Measurements from ENCODE around the gene ASTL. TPM values are rescaled to one million over a fixed set of nuclear protein-coding genes. Genes with fewer than 3 reads are reported as not detected.

ASTL gene
- total and polyA plus RNA-seq, 9 donors, result 0.09 to 0.24 (median 0.18) TPM; not detected in 5

DNA sequence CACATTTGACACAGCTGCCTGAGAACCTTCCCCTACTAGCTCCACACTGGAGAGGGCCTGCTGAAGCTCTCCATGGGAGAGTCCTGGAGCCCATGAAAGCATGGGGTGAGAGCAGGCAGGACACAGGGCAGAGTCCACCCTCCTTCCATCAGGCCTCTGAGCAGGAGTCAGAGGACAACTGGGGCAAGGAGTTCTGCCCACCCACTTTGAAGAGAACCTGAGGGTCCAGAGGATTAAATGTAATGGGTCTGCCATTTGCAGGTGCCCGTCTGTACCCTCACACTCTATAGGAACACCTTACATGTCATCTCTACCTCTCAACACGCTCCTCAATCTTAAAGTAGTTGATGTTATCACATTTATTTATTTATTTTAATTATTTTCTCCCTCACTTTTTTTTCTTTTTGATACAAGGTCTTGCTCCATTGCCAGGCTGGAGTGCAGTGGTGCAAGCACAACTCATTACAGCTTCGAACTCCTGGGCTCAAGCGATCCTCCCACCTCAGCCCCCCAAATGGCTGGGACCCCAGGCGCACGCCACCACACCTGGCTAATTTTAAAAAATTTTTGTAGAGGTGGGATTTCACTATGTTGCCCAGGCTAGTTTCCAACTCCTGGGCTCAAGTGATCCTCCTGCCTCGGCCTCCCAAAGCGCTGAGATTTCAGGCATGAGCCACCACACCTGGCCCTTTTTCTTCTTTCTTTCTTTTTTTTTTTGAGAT, 32.1 kb downstream of the ASTL start:
- no peaks in the 10 kb centered on the region for H3K27me3 ChIP-seq (ENCODE audit: control insufficient read depth, insufficient read depth, low read length)
- 100% methylated on average over 2 of the region's 8 CpGs for WGBS (ENCODE audit: insufficient coverage)
- peaks cover 40% of the 10 kb centered on the region for H3K4me1 ChIP-seq (ENCODE audit: control insufficient read depth, insufficient read depth, low read length)
- H3K4me3 ChIP-seq (ENCODE audit: low read length), result no peak overlapping the region
- no peak for DNase-seq
- H3K9me3 ChIP-seq (replicated peaks; ENCODE audit: control insufficient read depth, low read depth, low read length), result peaks cover 14% of the 10 kb centered on the region
- no peak overlapping the region for H3K27ac ChIP-seq (ENCODE audit: low read length)
- no peaks in the 10 kb centered on the region for H3K36me3 ChIP-seq (ENCODE audit: control insufficient read depth, insufficient read depth, low read length)

DNA sequence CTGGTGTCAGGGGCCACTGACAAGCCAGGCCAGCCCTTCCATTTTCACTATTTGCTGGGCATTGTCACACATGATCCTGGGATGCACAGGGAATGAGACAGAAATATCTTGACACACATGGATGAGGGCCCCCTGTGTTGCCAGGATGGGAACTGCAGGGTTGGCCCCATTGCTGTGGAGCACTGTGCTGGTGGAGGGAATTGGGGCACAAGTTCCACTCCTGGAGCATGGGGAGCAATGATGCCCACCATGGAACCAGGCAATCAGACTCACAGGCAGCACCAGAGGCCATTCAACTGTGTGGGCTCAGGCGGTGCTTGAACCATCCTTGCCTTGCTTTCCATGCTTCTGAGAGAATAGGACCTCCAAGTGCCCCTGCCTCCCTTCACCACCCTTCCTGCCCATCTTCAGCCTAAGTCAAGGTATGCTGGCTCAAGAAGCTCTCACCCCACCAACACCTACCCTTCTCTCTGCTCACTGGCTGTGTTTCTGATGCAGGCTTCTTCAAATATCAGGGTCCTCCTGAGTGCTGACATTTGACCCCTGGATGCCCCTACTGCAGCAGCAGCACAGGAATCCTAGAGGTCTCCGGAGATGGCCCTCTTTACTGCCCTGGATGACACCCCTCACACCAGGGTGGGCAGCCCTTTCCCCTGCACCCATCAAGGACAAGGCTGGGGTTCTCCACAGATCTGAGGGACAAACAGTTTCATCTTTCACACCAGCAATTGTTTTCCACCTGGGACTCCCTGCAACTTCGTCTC, 33.0 kb downstream of the ASTL start:
- Histone ChIP-seq H3K9me3 (replicated peaks; ENCODE audit: control insufficient read depth, low read depth, low read length) (peaks cover 14% of the 10 kb centered on the region), H3K36me3 (ENCODE audit: control insufficient read depth, insufficient read depth, low read length) (no peaks in the 10 kb centered on the region), H3K4me1 (ENCODE audit: control insufficient read depth, insufficient read depth, low read length) (peaks cover 40% of the 10 kb centered on the region), H3K27me3 (ENCODE audit: control insufficient read depth, insufficient read depth, low read length) (no peaks in the 10 kb centered on the region), H3K4me3 (ENCODE audit: low read length) (no peak overlapping the region), H3K27ac (ENCODE audit: low read length) (no peak overlapping the region)
- WGBS (ENCODE audit: insufficient coverage), result 91% methylated on average over 3 of the region's 3 CpGs
- DNase-seq, result no peak

- DNase-seq, result no peak
- Histone ChIP-seq H3K4me1 (ENCODE audit: control insufficient read depth, insufficient read depth, low read length) (peaks cover 37% of the 10 kb centered on the region), H3K27ac (ENCODE audit: low read length) (no peak overlapping the region)
These were observed 33.8 kb downstream of the ASTL start for GRCh38 chr2:96104487-96104861.

GRCh38 chr2:96103761-96104486, 34.4 kb downstream of the ASTL start:
- no peaks in the 10 kb centered on the region for H3K27me3 ChIP-seq (ENCODE audit: control insufficient read depth, insufficient read depth, low read length)
- H3K9me3 ChIP-seq (replicated peaks; ENCODE audit: control insufficient read depth, low read depth, low read length), result peaks cover 14% of the 10 kb centered on the region
- H3K4me3 ChIP-seq (ENCODE audit: low read length), result no peak overlapping the region
- peaks cover 35% of the 10 kb centered on the region for H3K4me1 ChIP-seq (ENCODE audit: control insufficient read depth, insufficient read depth, low read length)
- 2% methylated on average over 4 of the region's 6 CpGs for WGBS (ENCODE audit: insufficient coverage)
- no peak overlapping the region for H3K27ac ChIP-seq (ENCODE audit: low read length)
- no peak for DNase-seq
- no peaks in the 10 kb centered on the region for H3K36me3 ChIP-seq (ENCODE audit: control insufficient read depth, insufficient read depth, low read length)

More at GRCh38 chr2:96104487-96104861, 33.8 kb downstream of the ASTL start:
- H3K4me3 ChIP-seq (ENCODE audit: low read length), result no peak overlapping the region
- WGBS (ENCODE audit: insufficient coverage), result 88% methylated on average over 6 of the region's 6 CpGs
- H3K27me3 ChIP-seq (ENCODE audit: control insufficient read depth, insufficient read depth, low read length), result no peaks in the 10 kb centered on the region
- no peaks in the 10 kb centered on the region for H3K36me3 ChIP-seq (ENCODE audit: control insufficient read depth, insufficient read depth, low read length)
- H3K9me3 ChIP-seq (replicated peaks; ENCODE audit: control insufficient read depth, low read depth, low read length), result peaks cover 14% of the 10 kb centered on the region

- H3K27ac ChIP-seq (ENCODE audit: low read length), result no peak overlapping the region
- peaks cover 32% of the 10 kb centered on the region for H3K4me1 ChIP-seq (ENCODE audit: control insufficient read depth, insufficient read depth, low read length)
- no peaks in the 10 kb centered on the region for H3K27me3 ChIP-seq (ENCODE audit: control insufficient read depth, insufficient read depth, low read length)
- H3K36me3 ChIP-seq (ENCODE audit: control insufficient read depth, insufficient read depth, low read length), result no peaks in the 10 kb centered on the region
- 72% methylated on average over 4 of the region's 8 CpGs for WGBS (ENCODE audit: insufficient coverage)
- no peak overlapping the region for H3K4me3 ChIP-seq (ENCODE audit: low read length)
- no peak for DNase-seq
- H3K9me3 ChIP-seq (replicated peaks; ENCODE audit: control insufficient read depth, low read depth, low read length), result peaks cover 14% of the 10 kb centered on the region
These were observed 35.1 kb downstream of the ASTL start for GRCh38 chr2:96103187-96103601.

DNA sequence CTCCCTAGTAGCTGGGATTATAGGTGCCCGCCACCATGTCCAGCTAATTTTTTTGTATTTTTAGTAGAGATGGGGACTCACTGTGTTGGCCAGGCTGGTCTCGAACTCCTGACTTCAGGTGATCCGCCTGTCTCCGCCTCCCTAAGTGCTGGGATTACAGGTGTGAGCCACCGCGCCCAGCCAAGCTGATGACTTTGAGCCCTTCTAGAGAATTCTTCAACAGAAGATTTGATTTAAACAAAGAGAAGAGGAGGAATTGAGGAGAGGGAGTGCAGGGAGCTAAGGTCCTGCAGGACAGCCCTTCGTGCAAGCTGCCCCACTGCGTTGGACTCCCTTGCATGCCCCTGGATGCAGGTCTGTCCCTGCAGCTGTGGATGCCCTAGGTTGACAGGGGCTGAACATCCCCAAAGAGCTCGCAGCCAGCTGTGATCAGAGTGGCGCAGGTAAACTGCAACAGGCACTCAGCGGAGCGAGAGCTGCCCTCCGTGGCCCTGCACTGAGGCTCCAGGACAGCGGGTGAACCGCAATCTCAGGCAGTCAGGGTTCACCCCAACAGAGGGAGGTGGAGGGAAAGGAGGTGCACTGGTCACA, 35.6 kb downstream of the ASTL start:
- Histone ChIP-seq H3K27me3 (ENCODE audit: control insufficient read depth, insufficient read depth, low read length) (no peaks in the 10 kb centered on the region), H3K27ac (ENCODE audit: low read length) (no peak overlapping the region), H3K4me1 (ENCODE audit: control insufficient read depth, insufficient read depth, low read length) (peaks cover 27% of the 10 kb centered on the region)

DNA sequence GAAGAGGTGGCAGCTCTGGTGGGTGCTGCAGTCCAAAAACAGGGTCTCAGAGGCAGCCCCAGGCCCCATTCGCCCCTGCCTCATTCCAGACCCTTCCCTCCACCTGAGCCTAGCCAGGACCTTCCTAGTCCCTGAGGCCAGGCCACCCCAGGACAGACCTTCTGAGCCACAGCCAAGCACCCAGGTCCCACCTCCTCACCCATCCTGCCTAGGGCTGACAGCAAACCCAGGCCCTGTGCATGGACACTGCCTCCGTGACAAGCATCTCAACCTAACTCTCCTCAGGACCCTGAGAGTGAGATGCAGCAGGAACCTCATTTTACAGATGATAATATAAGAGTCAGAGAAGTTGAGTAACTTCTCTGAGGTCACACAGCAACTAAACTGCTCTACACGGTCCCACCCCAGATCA, 37.4 kb downstream of the ASTL start:
- DNase-seq, result no peak
- H3K4me1 ChIP-seq (ENCODE audit: control insufficient read depth, insufficient read depth, low read length), result peaks cover 19% of the 10 kb centered on the region
- no peaks in the 10 kb centered on the region for H3K27me3 ChIP-seq (ENCODE audit: control insufficient read depth, insufficient read depth, low read length)
- no peaks in the 10 kb centered on the region for H3K36me3 ChIP-seq (ENCODE audit: control insufficient read depth, insufficient read depth, low read length)
- H3K27ac ChIP-seq (ENCODE audit: low read length), result no peak overlapping the region
- H3K4me3 ChIP-seq (ENCODE audit: low read length), result no peak overlapping the region
- WGBS (ENCODE audit: insufficient coverage), result 100% methylated on average over 1 of the region's 3 CpGs
- peaks cover 12% of the 10 kb centered on the region for H3K9me3 ChIP-seq (replicated peaks; ENCODE audit: control insufficient read depth, low read depth, low read length)

More for the DNA sequence above, 35.6 kb downstream of the ASTL start:
- WGBS (ENCODE audit: insufficient coverage), result 96% methylated on average over 11 of the region's 15 CpGs
- peaks cover 14% of the 10 kb centered on the region for H3K9me3 ChIP-seq (replicated peaks; ENCODE audit: control insufficient read depth, low read depth, low read length)
- no peaks in the 10 kb centered on the region for H3K36me3 ChIP-seq (ENCODE audit: control insufficient read depth, insufficient read depth, low read length)
- DNase-seq, result no peak
- H3K4me3 ChIP-seq (ENCODE audit: low read length), result no peak overlapping the region

- H3K4me1 ChIP-seq (ENCODE audit: control insufficient read depth, insufficient read depth, low read length), result peaks cover 19% of the 10 kb centered on the region
- H3K36me3 ChIP-seq (ENCODE audit: control insufficient read depth, insufficient read depth, low read length), result no peaks in the 10 kb centered on the region
- peaks cover 5% of the 10 kb centered on the region for H3K9me3 ChIP-seq (replicated peaks; ENCODE audit: control insufficient read depth, low read depth, low read length)
- DNase-seq, result no peak
- peaks cover 2% of the 10 kb centered on the region for H3K27me3 ChIP-seq (ENCODE audit: control insufficient read depth, insufficient read depth, low read length)
- H3K27ac ChIP-seq (ENCODE audit: low read length), result no peak overlapping the region
- 63% methylated on average over 4 of the region's 12 CpGs for WGBS (ENCODE audit: insufficient coverage)
- no peak overlapping the region for H3K4me3 ChIP-seq (ENCODE audit: low read length)
These were observed 38.2 kb downstream of the ASTL start for GRCh38 chr2:96099861-96100798.

- 63% methylated on average over 8 of the region's 11 CpGs for WGBS (ENCODE audit: insufficient coverage)
- Histone ChIP-seq H3K4me1 (ENCODE audit: control insufficient read depth, insufficient read depth, low read length) (peaks cover 15% of the 10 kb centered on the region), H3K27me3 (ENCODE audit: control insufficient read depth, insufficient read depth, low read length) (peaks cover 2% of the 10 kb centered on the region), H3K9me3 (replicated peaks; ENCODE audit: control insufficient read depth, low read depth, low read length) (no peaks in the 10 kb centered on the region), H3K36me3 (ENCODE audit: control insufficient read depth, insufficient read depth, low read length) (no peaks in the 10 kb centered on the region), H3K27ac (ENCODE audit: low read length) (no peak overlapping the region), H3K4me3 (ENCODE audit: low read length) (no peak overlapping the region)
- DNase-seq, result no peak
These were observed 39.3 kb downstream of the ASTL start for GRCh38 chr2:96098900-96099590.

All from muscle of leg (tissue), 11 donors.